Fibroblast of the aortic adventitia (primary cell): ENCODE data around the gene AIFM2. TPM values are rescaled to one million over a fixed set of nuclear protein-coding genes. Genes with fewer than 3 reads are reported as not detected.
"Not testable (repeated sequence)": the region's sequence is repeated elsewhere in the genome, so short reads cannot be mapped to it uniquely, and the experiment has no call there.

Experiments used
- DNase-seq: peaks from one replicate; pipeline ENCODE4 v3.0.0-alpha.2; 2010; ENCODE audit warnings: low read depth
- H3K4me3 ChIP-seq: 2 replicates; pipeline ENCODE4 v1.5.1; 2011; ENCODE audit warnings: low read depth, mild to moderate bottlenecking, control low read depth, low read length, moderate library complexity
- CTCF ChIP-seq: IDR thresholded peaks from 2 replicates; pipeline ENCODE4 v1.5.1; 2011; ENCODE audit warnings: mild to moderate bottlenecking, low read length, control low read depth, inconsistent platforms; ENCODE audit not compliant: insufficient read depth
- total RNA-seq: library from RNA; depleted of rRNA; stranded (reverse); fragments of >200 nt; gene quantifications from 2 replicates; pipeline ENCODE4 v1.2.3, GENCODE V29; 2012; ENCODE audit warnings: low replicate concordance

AIFM2 gene
- total RNA-seq, 1 donor = 7.3 TPM

GRCh38 chr10:70109064-70109729, 23.4 kb downstream of the AIFM2 start:
- H3K4me3 ChIP-seq = no peak overlapping the region
- no peak for DNase-seq

GRCh38 chr10:70106958-70107791, 25.4 kb downstream of the AIFM2 start:
- no peak for DNase-seq
- no peak overlapping the region for H3K4me3 ChIP-seq
- peak; percentile 47 for TF ChIP-seq CTCF

More at GRCh38 chr10:70109064-70109729, 23.4 kb downstream of the AIFM2 start:
- no peak for TF ChIP-seq CTCF

GRCh38 chr10:70101668-70102067, 31.0 kb downstream of the AIFM2 start:
- no peak for TF ChIP-seq CTCF
- H3K4me3 ChIP-seq = no peak overlapping the region
- DNase-seq = no peak

- DNase-seq, H3K4me3 ChIP-seq: not testable (repeated sequence)
Observed at GRCh38 chr10:70101068-70101562, 31.5 kb downstream of the AIFM2 start.

- no peak overlapping the region for H3K4me3 ChIP-seq
- DNase-seq = no peak
- no peak for TF ChIP-seq CTCF
Observed at GRCh38 chr10:70098271-70098670, 34.4 kb downstream of the AIFM2 start.

- H3K4me3 ChIP-seq = no peak overlapping the region
- no peak for DNase-seq
- TF ChIP-seq CTCF = no peak
Observed at GRCh38 chr10:70097459-70097858, 35.2 kb downstream of the AIFM2 start.

- no peak overlapping the region for H3K4me3 ChIP-seq
- DNase-seq = no peak
- TF ChIP-seq CTCF = no peak
Observed at GRCh38 chr10:70096705-70097420, 35.8 kb downstream of the AIFM2 start.
